OCI-LY1 (cell line): ENCODE results near the gene BTBD10.

Experiments
- EZH2 ChIP-seq: fragments of 200-600 bp; sonication (generic), shearing (Covaris generic); IDR thresholded peaks from 2 replicates; pipeline ENCODE4 v1.8.0; 2017; ENCODE audit warnings: borderline replicate concordance, mixed run types, mild to moderate bottlenecking, antibody characterized with exemption, low read length, moderate library complexity, mixed read lengths
- TF ChIP-seq, protein P1 (sequence below): fragments of 200-600 bp; sonication (generic), shearing (Covaris generic); IDR thresholded peaks from 2 replicates; pipeline ENCODE4 v1.5.1; 2017; ENCODE audit warnings: mild to moderate bottlenecking, antibody characterized with exemption, low read length, moderate library complexity, mixed read lengths

- TF ChIP-seq, protein P1, sequence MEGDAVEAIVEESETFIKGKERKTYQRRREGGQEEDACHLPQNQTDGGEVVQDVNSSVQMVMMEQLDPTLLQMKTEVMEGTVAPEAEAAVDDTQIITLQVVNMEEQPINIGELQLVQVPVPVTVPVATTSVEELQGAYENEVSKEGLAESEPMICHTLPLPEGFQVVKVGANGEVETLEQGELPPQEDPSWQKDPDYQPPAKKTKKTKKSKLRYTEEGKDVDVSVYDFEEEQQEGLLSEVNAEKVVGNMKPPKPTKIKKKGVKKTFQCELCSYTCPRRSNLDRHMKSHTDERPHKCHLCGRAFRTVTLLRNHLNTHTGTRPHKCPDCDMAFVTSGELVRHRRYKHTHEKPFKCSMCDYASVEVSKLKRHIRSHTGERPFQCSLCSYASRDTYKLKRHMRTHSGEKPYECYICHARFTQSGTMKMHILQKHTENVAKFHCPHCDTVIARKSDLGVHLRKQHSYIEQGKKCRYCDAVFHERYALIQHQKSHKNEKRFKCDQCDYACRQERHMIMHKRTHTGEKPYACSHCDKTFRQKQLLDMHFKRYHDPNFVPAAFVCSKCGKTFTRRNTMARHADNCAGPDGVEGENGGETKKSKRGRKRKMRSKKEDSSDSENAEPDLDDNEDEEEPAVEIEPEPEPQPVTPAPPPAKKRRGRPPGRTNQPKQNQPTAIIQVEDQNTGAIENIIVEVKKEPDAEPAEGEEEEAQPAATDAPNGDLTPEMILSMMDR: no peak
- TF ChIP-seq EZH2: no peak
Measured at GRCh38 chr11:13343067-13343466, 120.0 kb downstream of the BTBD10 start.
